GM21825 (cell line): ENCODE results near the gene UVRAG.
"Not testable (repeated sequence)": the region's sequence is repeated elsewhere in the genome, so short reads cannot be mapped to it uniquely, and the experiment has no call there.

ENCODE experiments used
- ATAC-seq: cut with Tn5 transposase; IDR thresholded peaks from one replicate; pipeline ENCODE4 v1.9.1; 2021; ENCODE audit warnings: mild to moderate bottlenecking, moderate library complexity; ENCODE audit not compliant: unreplicated experiment

Gene UVRAG

DNA sequence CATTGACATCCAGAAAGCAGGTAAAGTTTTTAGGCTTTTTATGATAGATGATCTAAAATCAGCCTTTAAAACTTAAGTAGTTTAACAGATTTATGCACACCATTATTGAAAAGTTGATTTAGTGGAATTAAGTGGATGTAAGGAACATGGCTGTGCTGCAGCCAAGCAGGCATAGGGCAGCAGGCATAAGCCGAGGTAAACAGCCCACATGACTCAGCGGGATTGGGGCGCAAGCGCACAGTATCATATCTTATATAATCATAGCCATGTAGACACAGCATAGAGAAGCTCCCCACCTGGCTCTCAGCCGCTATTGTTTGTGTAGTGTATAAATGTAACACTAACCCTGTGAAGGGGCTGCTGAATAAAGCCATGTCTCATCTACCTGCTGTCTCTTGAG is 233.8 kb downstream of the UVRAG start:
- ATAC-seq: no peak

GRCh38 chr11:76049511-76049910 is 234.5 kb downstream of the UVRAG start:
- no peak for ATAC-seq

DNA sequence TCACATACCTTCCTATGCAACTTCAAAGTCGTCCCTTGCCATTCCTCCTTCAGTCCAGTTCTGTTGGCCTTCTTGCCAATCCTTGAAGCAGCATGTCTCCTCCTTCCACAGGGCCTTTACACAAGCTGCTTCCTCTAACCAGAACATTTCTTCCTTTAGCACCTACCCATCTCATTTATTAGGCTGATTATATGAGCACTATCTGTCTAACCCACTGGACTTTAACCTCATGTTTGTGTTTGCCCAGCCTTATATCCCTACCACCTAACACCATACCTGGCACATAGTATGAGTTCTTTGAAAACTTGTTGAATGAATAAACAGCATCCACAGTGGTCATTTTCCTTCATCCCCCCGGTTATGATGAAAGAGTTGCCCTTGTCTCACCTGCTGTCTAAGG is 236.9 kb downstream of the UVRAG start:
- no peak for ATAC-seq

- no peak for ATAC-seq
Measured at GRCh38 chr11:76054330-76054729, 239.3 kb downstream of the UVRAG start.

GRCh38 chr11:76056876-76057275 is 241.9 kb downstream of the UVRAG start:
- no peak for ATAC-seq

DNA sequence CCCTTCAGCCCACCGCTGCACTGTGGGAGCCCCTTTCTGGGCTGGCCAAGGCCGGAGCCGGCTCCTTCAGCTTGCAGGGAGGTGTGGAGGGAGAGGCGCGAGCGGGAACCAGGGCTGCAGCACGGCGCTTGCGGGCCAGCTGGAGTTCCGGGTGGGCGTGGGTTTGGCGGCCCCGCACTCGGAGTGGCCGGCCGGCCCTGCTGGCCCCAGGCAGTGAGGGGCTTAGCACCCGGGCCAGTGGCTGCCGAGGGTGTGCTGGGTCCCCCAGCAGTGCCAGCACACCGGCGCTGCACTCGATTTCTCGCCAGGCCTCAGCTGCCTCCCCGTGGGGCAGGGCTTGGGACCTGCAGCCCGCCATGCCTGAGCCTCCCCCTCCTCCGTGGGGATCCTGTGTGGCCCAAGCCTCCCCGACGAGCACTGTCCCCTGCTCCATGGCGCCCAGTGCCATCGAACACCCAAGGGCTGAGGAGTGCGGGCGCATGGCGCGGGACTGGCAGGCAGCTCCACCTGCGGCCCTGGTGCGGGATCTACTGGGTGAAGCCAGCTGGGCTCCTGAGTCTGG is 245.5 kb downstream of the UVRAG start:
- ATAC-seq: not testable (repeated sequence)

DNA sequence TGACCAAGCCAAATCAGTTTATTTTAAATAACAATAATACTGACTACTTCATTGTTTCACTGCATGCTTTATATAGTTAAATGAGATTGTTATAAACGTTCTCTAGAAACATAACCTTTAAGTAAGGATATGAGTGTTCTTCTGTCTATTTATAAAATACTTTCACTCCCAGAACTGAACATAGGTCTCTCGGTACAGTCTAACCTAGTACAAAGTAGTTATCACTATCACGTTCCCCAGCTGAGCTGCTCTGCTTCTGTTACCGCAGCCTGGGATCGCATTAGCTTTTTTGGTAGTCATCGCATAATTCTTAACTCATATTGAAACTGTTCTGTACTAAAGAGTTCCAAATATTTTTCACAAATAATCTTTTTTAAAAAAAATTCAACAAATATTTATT is 247.7 kb downstream of the UVRAG start:
- peak; percentile 91 for ATAC-seq

- no peak for ATAC-seq
Measured at GRCh38 chr11:76064192-76064591, 249.2 kb downstream of the UVRAG start.

GRCh38 chr11:76067099-76067498 is 252.1 kb downstream of the UVRAG start:
- ATAC-seq: no peak

DNA sequence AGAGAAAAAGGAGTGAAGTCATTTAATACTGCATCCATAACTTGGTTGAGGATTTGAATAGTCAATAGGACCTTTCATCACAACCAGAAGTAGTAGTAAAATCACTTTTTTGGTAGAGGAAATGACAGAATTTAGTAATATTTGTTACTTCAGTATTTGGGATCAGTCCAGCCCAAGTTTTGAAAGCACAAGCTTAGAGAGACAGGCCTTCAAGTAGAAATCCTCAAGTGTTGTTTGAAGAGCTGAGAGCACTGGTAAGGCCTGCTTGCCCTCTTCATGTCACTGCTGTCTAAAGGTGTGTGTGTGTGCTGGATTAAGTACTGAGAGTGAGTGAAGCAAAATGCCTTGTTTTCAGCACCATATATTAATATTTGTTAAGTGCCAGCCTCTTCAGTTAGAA is 254.0 kb downstream of the UVRAG start:
- no peak for ATAC-seq

DNA sequence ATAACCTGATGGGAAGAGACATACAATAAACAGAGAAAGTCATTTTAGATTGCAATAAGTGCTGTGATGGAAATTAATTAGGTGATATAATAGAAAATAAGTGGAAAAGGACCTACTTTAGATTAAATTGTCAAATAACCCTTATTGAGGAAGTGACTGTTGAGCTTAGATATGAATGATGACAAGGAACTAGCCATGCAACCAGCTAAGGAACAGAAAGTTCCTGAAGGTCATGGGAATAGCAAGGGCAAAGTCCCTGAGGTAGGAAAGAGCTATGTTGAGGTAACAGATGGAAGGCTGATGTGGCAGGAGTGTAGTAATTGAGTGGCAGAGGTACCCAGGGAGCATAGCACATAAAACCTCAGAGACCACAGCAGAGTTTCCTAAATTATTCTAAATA is 256.1 kb downstream of the UVRAG start:
- ATAC-seq: no peak

DNA sequence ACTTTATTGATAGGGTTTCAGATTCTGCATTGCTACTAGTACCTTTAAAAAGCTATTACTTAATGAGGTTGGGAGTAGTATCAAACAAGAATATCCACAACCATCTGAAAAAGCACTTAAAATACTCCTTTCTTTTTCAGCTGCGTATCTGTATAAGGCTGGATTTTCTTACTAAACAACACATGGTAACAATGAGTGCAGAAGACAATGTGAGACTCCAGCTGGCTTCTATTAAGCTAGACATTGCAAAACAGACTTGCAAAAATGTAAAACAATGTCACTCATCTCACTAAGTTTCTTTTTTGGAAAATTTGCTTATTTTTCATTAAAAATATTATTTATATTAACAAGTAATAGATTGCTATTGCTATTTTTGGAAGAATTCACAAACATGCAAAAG is 258.7 kb downstream of the UVRAG start:
- no peak for ATAC-seq

DNA sequence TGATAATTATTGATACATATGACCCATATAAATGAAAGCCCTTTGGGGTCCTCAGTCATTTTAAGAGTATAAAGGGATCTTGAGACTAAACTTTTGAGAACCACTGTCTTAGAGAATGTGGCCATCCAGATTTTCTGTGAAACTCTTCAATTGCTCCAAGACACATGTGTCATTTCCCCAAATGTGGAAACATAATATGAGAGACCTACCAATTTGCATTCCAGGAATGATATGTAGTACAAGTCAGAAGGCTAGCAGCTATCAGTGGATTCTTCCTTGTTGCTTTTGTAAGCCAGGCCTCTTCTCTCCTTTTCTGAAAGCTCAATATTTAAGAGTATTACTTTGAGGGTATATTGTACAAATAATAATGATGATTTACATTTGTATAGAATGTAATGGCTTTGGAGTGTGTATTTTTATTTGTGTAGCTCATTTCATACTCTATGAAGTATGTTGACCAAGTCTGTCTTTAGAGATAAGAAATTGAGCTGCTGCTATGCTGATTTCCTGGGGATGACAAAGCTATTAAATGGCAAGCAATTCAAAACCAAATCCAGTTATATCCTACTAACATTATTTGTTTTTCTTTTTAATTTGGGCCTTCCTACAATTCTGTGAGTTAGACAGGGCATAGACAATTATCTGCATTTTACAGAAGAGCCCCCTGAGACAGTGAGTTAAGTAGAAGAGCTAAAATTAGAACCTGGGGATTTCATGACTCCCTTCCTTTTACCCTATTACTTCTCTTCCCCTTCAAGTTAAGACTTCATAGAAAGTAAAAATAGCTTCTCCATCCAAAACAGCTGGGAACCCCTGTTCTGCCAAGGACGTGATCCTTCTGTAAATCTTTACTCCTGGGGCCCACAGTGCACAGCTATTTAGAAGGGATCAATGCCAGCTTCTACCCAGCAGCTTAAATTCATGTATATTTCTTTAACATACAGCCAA is 259.4 kb downstream of the UVRAG start:
- no peak for ATAC-seq

DNA sequence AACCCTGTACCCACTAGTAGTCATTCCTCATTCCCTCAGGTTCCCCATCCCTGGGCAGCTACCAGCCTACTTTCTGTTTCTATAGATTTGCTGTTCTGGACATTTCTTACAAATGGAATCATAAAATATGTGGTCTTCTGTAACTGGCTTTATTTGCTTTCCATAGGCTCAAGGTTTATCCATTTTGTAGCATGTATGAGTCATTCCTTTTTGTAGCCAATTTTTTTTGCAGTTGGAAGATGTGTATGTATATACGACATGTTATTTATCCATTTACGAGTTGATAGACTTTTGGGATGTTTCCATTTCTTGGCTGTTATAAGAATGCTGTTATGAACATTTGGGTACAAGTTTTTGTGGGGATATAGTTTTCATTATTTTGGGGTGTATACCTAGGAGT is 260.7 kb downstream of the UVRAG start:
- no peak for ATAC-seq

DNA sequence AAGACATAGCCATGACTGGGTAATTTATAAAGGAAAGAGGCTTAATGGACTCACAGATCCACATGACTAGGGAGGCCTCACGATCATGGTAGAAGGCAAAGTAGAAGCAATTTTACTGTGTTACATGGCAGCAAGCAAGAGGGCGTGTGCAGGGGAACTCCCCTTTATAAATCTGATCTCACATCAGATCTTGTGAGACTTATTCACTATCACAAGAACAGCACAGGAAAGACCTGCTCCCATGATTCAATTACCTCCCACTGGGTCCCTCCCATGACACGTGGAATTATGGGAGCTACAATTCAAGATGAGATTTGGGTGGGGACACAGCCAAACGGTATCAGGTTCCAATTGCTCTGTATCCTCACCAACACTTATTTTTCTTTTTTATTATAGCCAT is 261.2 kb downstream of the UVRAG start:
- ATAC-seq: not testable (repeated sequence)

GRCh38 chr11:76076749-76077148 is 261.7 kb downstream of the UVRAG start:
- no peak for ATAC-seq

DNA sequence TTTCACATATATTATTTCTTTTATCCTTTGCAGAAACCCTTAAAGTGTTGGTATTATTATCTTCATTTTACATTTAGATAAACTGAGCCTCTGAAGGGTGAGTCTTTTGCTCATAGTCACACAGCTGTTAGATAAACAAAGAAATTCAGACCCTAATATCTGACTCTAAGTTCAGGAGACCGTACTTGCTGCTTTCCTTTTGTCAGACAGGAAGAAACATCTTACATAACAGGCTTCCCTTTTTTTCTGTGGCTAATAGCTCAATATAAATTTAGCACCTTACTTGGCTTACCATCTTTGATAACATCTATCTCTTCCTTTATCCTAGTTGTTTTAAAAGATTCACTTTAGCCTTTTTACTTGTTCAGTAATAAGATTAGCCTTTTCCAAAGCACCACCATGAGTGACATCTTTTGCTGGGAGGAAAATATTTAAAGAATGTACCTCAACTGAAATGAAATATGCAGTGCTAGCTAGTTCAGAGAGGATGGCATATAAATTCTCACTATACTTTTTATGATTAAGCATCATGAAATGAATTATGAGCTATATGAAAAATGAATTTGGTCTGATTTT is 262.7 kb downstream of the UVRAG start:
- no peak for ATAC-seq

DNA sequence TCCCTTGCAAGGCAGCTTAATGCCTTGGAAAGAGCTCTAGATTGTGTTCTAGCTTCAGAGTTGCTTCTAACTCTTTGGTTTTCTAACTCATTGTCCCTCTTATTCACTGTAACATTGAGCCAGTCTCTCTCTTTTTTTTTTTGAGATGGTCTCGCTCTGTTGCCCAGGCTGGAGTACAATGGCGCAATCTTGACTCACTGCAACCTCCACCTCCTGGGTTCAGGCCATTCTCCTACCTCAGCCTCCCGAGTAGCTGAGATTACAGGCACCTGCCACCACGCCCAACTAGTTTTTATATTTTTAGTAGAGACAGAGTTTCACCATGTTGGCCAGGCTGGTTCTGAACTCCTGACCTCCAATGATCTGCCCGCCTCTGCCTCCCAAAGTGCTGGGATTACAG is 266.1 kb downstream of the UVRAG start:
- not testable (repeated sequence) for ATAC-seq

DNA sequence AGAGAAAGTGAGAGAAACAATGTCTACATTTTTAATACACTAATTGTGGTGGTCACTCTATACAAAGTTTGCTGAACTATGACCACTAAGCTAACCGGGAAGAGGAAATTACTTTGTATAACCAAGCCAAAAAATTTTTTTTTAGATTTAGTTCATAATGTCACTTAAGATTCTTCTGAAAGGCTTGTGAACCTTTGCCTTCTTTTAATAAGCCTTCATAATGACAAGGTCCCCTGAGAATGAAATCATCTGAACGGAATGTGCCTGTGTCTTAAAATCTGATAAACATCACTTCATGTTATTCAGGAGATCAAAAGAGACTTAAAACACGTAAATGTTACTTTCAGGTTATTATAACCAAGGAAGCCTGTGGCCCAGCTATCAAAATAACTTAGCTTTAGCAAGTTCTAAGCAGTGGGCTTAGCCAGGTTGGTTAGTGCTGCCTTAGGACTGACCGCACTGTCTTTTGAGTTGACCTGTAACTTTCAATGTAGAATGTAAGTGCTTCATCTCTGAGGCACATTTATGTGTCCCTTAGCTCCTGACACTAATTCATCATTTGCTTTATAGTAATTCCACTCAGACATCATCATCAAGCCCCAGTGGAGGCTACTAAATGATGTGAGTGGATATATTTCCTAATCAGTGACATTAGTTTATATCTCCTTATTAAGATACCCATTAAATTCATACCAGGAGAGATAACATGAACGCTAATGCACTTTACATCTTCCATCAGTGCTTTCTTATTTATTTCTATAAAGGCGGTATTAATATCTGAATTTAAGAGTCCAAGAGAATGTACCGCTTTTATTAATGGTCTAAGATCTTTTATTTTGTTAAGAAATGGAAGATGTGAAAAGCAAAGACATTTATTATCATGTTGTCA is 268.8 kb downstream of the UVRAG start:
- no peak for ATAC-seq

DNA sequence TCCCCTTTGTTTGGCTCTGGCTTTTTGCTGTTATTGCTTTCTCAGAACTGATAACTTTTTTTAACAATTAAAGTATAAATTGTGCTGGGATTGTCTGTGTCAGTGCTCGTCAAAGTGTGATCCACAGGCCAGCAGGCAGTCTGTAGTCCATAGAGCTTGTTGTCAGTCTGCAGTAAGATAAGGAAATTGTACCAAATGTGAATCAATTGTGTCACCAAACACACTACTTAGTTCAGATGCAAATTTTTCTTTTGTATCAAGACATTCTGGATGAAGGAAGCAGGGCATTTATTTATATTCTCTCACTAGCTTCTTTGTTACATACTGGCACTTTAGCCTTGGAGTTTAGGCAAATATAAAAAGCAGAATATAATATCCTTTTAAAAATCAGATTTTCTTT is 270.3 kb downstream of the UVRAG start:
- no peak for ATAC-seq
